Ovary (tissue), 3 donors: ENCODE measurements around the gene STOM.

Experiments
- CTCF ChIP-seq, 3 donors: fragments of 450-650 bp in 2 of 3; fragments of 200-600 bp in 1 of 3; IDR thresholded peaks; one replicate each; pipeline versions ENCODE4 v1.5.1 to v1.8.0; 2016 to 2022; ENCODE audit warnings: antibody characterized with exemption in 3 of 3, mild to moderate bottlenecking in 1 of 3
- POLR2A ChIP-seq: fragments of 450-650 bp; IDR thresholded peaks from one replicate; pipeline ENCODE4 v1.6.1; 2017; ENCODE audit warnings: antibody characterized with exemption, mild to moderate bottlenecking, moderate library complexity
- donor health status: DM: no; HTN: no; CAD: no.

- no peak for TF ChIP-seq CTCF (IDR thresholded peaks at IDR 0.05)
- TF ChIP-seq POLR2A: no peak
These were observed 35.9 kb downstream of the STOM start for GRCh38 chr9:121333950-121334773.
